Measurements from ENCODE around the gene SMIM9.
"Not testable (repeated sequence)": the region's sequence is repeated elsewhere in the genome, so short reads cannot be mapped to it uniquely, and the experiment has no call there.

The SMIM9 gene

GRCh38 chrX:154834562-154834961 is at the start of gene SMIM9:
Gene SMIM9, minus strand, starts transcription at chrX:154834662. Its CDS starts 3,806 bp downstream, at chrX:154830856.
- DNase-seq = no peak

GRCh38 chrX:154884069-154884468 is 49.6 kb upstream of the SMIM9 start:
- not testable (repeated sequence) for DNase-seq

- DNase-seq = no peak
These were observed 38.9 kb upstream of the SMIM9 start for GRCh38 chrX:154873329-154873728.

GRCh38 chrX:154868522-154868921 is 34.1 kb upstream of the SMIM9 start:
- DNase-seq = not testable (repeated sequence)

GRCh38 chrX:154855256-154855655 is 20.8 kb upstream of the SMIM9 start:
- no peak for DNase-seq

GRCh38 chrX:154850957-154851611 is 16.6 kb upstream of the SMIM9 start:
- DNase-seq = no peak

GRCh38 chrX:154840856-154841255 is 6.4 kb upstream of the SMIM9 start:
- DNase-seq = no peak

GRCh38 chrX:154836163-154836562 is 1.7 kb upstream of the SMIM9 start:
- DNase-seq = no peak

- no peak for DNase-seq
These were observed 652 bp downstream of the SMIM9 start for GRCh38 chrX:154833746-154834274.

GRCh38 chrX:154829926-154830442 is 4.5 kb downstream of the SMIM9 start:
- no peak for DNase-seq

- DNase-seq = no peak
These were observed 5.3 kb downstream of the SMIM9 start for GRCh38 chrX:154829134-154829533.

GRCh38 chrX:154828016-154828408 is 6.5 kb downstream of the SMIM9 start:
- no peak for DNase-seq

GRCh38 chrX:154827194-154828015 is 7.1 kb downstream of the SMIM9 start:
- DNase-seq = no peak

- not testable (repeated sequence) for DNase-seq
These were observed 8.9 kb downstream of the SMIM9 start for GRCh38 chrX:154825586-154825985.

GRCh38 chrX:154824638-154825037 is 9.8 kb downstream of the SMIM9 start:
- DNase-seq = no peak

- DNase-seq = no peak
These were observed 12.4 kb downstream of the SMIM9 start for GRCh38 chrX:154822029-154822428.

GRCh38 chrX:154821523-154821922 is 12.9 kb downstream of the SMIM9 start:
- no peak for DNase-seq

GRCh38 chrX:154819771-154820341 is 14.6 kb downstream of the SMIM9 start:
- no peak for DNase-seq

- no peak for DNase-seq
These were observed 15.3 kb downstream of the SMIM9 start for GRCh38 chrX:154818916-154819770.

- not testable (repeated sequence) for DNase-seq
These were observed 17.3 kb downstream of the SMIM9 start for GRCh38 chrX:154817048-154817618.

GRCh38 chrX:154816326-154816898 is 18.1 kb downstream of the SMIM9 start:
- not testable (repeated sequence) for DNase-seq
